CD4-positive, alpha-beta memory T cell (primary cell): ENCODE results near the gene PPFIA1. TPM values are rescaled to one million over a fixed set of nuclear protein-coding genes. Genes with fewer than 3 reads are reported as not detected.
A peak's percentile ranks its signal among the peaks of the same experiment; 100 is the strongest.

Experiments used
- CTCF ChIA-PET: fragments of 350-600 bp; sonication (Branson Sonifier 250); formaldehyde crosslinking; loops from one replicate; lab custom pipeline; 2021; ENCODE audit warnings: inconsistent platforms; ENCODE audit not compliant: partially characterized antibody; lab: Charles Lee
- POLR2A ChIA-PET: fragments of 350-600 bp; sonication (Branson Sonifier 250); formaldehyde crosslinking; loops from one replicate; lab custom pipeline; 2021; ENCODE audit not compliant: partially characterized antibody; lab: Charles Lee
- DNase-seq, 5 donors: peaks; one replicate each; pipeline versions ENCODE4 v3.0.0 to v3.0.0-alpha.2; 2020 to 2022; ENCODE audit warnings: mixed read lengths in 1 of 5
- H3K27ac ChIP-seq: one replicate; pipeline ENCODE4 v1.7.0; 2013; ENCODE audit warnings: low read depth, low read length
- H3K27me3 ChIP-seq: 2 replicates; pipeline ENCODE4 v1.7.0; 2013; ENCODE audit warnings: mild to moderate bottlenecking, low read length, moderate library complexity; ENCODE audit not compliant: insufficient read depth
- H3K36me3 ChIP-seq: 2 replicates; pipeline ENCODE4 v1.7.0; 2013; ENCODE audit warnings: mild to moderate bottlenecking, low read length, moderate library complexity; ENCODE audit not compliant: insufficient read depth
- H3K4me1 ChIP-seq: 2 replicates; pipeline ENCODE4 v1.7.0; 2013; ENCODE audit warnings: mild to moderate bottlenecking, low read length, moderate library complexity; ENCODE audit not compliant: insufficient read depth
- H3K4me3 ChIP-seq, 2 donors: one replicate each; pipeline ENCODE4 v1.7.0; 2013; ENCODE audit warnings: low read length in 2 of 2, mild to moderate bottlenecking in 1 of 2
- H3K9me3 ChIP-seq, 2 donors: one replicate each; pipeline ENCODE4 v1.7.0; 2013; ENCODE audit warnings: low read length in 2 of 2, control low read depth in 1 of 2; ENCODE audit not compliant: control insufficient read depth in 1 of 2
- H3K27ac Mint-ChIP-seq, 7 donors: one replicate each; pipeline ENCODE4 v1.8.0; 2020 to 2021; ENCODE audit warnings: mixed read lengths in 7 of 7, mild to moderate bottlenecking in 6 of 7, inconsistent platforms in 3 of 7, moderate library complexity in 3 of 7
- H3K27me3 Mint-ChIP-seq, 2 donors: one replicate each; pipeline ENCODE4 v1.8.0; 2020 to 2021; ENCODE audit warnings: mixed read lengths in 2 of 2
- H3K36me3 Mint-ChIP-seq, 2 donors: one replicate each; pipeline ENCODE4 v1.8.0; 2020 to 2021; ENCODE audit warnings: mixed read lengths in 2 of 2, inconsistent platforms in 1 of 2, mild to moderate bottlenecking in 1 of 2
- H3K4me1 Mint-ChIP-seq, 4 donors: one replicate each; pipeline ENCODE4 v1.8.0; 2020 to 2021; ENCODE audit warnings: mixed read lengths in 4 of 4, mild to moderate bottlenecking in 1 of 4
- H3K4me3 Mint-ChIP-seq, 8 donors: one replicate each; pipeline ENCODE4 v1.8.0; 2020 to 2021; ENCODE audit warnings: mixed read lengths in 8 of 8, mild to moderate bottlenecking in 7 of 8, moderate library complexity in 6 of 8, inconsistent platforms in 3 of 8
- H3K9me3 Mint-ChIP-seq, 8 donors: one replicate each; pipeline ENCODE4 v1.8.0; 2020 to 2021; ENCODE audit warnings: mixed read lengths in 8 of 8, mild to moderate bottlenecking in 5 of 8, inconsistent platforms in 3 of 8, moderate library complexity in 1 of 8
- intact Hi-C: fragments of 100-400 bp; cut with micrococcal nuclease; formaldehyde crosslinking; loops from one replicate; pipeline ENCODE4 v1.15.1; 2023
- polyA plus RNA-seq, 2 donors: library from polyadenylated mRNA; unstranded; fragments of 300-500 nt; fragmentation: Illumina TruSeq; gene quantifications; one replicate each; pipeline ENCODE4 v1.2.3, GENCODE V29; 2021
- total RNA-seq, 2 experiments: library from RNA; stranded (reverse); gene quantifications; one replicate each; pipeline ENCODE4 v1.2.3, GENCODE V29; 2021

The PPFIA1 gene
- total and polyA plus RNA-seq, 4 experiments from 2014 or later: 4.3 to 54.8 (median 35.8) TPM

DNA sequence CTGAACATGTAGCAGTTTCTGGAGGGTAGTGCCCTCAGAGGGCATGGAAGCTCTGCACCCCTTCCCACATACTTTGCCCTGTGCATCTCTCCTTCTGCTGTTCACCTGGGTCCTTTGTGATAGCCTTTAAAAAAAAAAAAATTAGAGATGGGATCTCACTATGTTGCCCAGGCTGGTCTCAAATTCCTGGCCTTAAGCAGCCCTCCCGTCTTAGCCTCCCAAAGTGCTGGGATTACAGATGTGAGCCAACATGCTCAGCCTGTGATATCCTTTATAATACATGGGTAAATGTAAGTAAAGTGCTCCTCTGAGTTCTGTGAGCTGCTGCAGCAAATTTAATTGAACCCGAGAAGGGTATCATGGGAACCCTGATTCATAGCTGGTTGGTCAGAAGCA, 33.7 kb downstream of the PPFIA1 start:
- Histone ChIP-seq H3K27ac (no peak overlapping the region), H3K27me3 (no peaks in the 10 kb centered on the region), H3K36me3 (peaks cover 22% of the 10 kb centered on the region), H3K4me3 (no peak overlapping the region), H3K9me3 (no peaks in the 10 kb centered on the region), H3K4me1 (no peaks in the 10 kb centered on the region)
- no peak for DNase-seq
- CTCF ChIA-PET: no interaction called here
- H3K27ac Mint-ChIP-seq: peak overlapping the region in 1 of 7 donors; percentile 30
- intact Hi-C loops: no loop called here
- H3K4me3 Mint-ChIP-seq: no peak overlapping the region
- H3K27me3 Mint-ChIP-seq: no peaks in the 10 kb centered on the region
- H3K9me3 Mint-ChIP-seq: no peaks in the 10 kb centered on the region
- peaks cover 25 to 32% of the 10 kb centered on the region in 2 donors for H3K36me3 Mint-ChIP-seq
- peaks cover 0 to 8% (median 2%) of the 10 kb centered on the region in 4 donors for H3K4me1 Mint-ChIP-seq
- POLR2A ChIA-PET: no interaction called here

DNA sequence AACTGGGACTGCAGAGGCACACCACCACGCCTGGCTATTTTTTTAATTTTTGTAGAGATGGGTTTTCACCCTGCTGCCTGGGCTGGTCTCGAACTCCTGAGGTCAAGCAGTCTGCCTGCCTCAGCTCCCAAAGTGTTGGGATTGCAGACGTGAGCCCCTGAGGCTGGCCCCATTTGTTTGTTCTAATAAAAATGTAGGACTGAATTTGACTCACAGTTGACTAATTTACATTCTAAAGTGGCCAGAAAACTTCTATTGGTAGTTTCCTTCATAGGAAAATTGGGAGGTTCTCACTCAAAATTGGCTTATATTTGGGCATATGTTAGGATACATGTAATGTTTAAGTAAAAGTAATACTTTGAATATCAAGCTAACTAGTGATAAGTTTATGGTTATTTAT, 35.0 kb downstream of the PPFIA1 start:
- H3K27me3 Mint-ChIP-seq: no peaks in the 10 kb centered on the region
- H3K27ac ChIP-seq: no peak overlapping the region
- peaks cover 18% of the 10 kb centered on the region for H3K36me3 ChIP-seq
- peaks cover 0 to 4% (median 0%) of the 10 kb centered on the region in 4 donors for H3K4me1 Mint-ChIP-seq
- H3K36me3 Mint-ChIP-seq: peaks cover 20 to 37% of the 10 kb centered on the region in 2 donors
- ChIA-PET CTCF (no interaction called here), POLR2A (no interaction called here)
- DNase-seq: no peak
- no peaks in the 10 kb centered on the region for H3K9me3 Mint-ChIP-seq
- no peak overlapping the region for H3K27ac Mint-ChIP-seq
- H3K4me3 ChIP-seq: no peak overlapping the region
- H3K27me3 ChIP-seq: no peaks in the 10 kb centered on the region
- intact Hi-C loops: no loop called here
- H3K9me3 ChIP-seq: no peaks in the 10 kb centered on the region
- H3K4me1 ChIP-seq: no peaks in the 10 kb centered on the region
- no peak overlapping the region for H3K4me3 Mint-ChIP-seq

DNA sequence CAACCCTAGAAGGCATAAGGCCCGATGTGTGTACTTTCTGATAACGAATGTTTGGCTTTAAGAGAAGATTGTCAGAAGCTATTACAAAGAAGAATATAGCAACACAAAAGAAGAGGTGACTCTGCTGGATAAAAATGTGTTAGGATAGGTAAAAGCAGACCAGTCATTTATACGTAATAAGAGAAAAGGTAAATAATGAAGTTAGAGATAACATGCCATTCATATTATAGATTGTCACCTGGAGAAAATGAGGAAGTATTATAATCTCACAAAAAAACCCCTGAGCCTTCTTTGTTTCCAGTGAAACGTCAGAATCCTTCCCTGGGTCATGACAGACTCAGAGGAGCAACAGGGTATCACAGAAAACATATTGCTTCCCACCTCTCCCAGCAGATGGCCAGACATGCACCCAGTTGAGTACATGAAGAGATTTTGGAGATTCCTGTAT, 36.1 kb downstream of the PPFIA1 start:
- H3K27me3 Mint-ChIP-seq: no peaks in the 10 kb centered on the region
- CTCF ChIA-PET: no interaction called here
- peak overlapping the region in 1 of 7 donors; percentile 17 for H3K27ac Mint-ChIP-seq
- peaks cover 0 to 7% (median 3%) of the 10 kb centered on the region in 4 donors for H3K4me1 Mint-ChIP-seq
- H3K27me3 ChIP-seq: no peaks in the 10 kb centered on the region
- no peak overlapping the region for H3K4me3 Mint-ChIP-seq
- H3K9me3 ChIP-seq: no peaks in the 10 kb centered on the region
- POLR2A ChIA-PET: no interaction called here
- no peaks in the 10 kb centered on the region for H3K9me3 Mint-ChIP-seq
- H3K27ac ChIP-seq: no peak overlapping the region
- H3K4me3 ChIP-seq: no peak overlapping the region
- H3K4me1 ChIP-seq: no peaks in the 10 kb centered on the region
- H3K36me3 Mint-ChIP-seq: peaks cover 23 to 40% of the 10 kb centered on the region in 2 donors
- intact Hi-C loops: no loop called here
- DNase-seq: no peak
- peaks cover 11% of the 10 kb centered on the region for H3K36me3 ChIP-seq

DNA sequence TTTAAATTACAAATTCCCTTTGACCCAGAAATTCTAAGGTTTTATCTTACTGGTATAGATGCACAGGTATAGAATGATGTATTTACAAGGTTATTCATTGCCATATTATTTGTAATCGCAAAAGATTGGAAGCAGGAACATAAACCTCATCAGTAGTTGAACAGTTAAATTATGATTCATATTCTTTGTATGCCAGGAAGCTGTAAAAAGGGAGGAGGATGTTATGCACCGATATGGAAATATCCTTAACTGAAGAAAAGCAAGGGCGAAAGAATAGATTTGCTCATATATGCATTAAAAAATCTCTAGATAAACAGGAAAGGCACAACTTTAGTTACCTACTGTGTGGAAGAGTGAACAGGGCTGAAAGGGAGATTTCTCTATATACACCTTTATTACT, 36.7 kb downstream of the PPFIA1 start:
- H3K27me3 ChIP-seq: no peaks in the 10 kb centered on the region
- H3K4me3 ChIP-seq: no peak overlapping the region
- Mint-ChIP-seq H3K9me3 (no peaks in the 10 kb centered on the region), H3K4me3 (no peak overlapping the region), H3K27me3 (no peaks in the 10 kb centered on the region), H3K36me3 (peaks cover 23 to 34% of the 10 kb centered on the region in 2 donors), H3K4me1 (peaks cover 0 to 5% (median 2%) of the 10 kb centered on the region in 4 donors), H3K27ac (peak overlapping the region in 1 of 7 donors; percentile 19)
- ChIA-PET POLR2A (no interaction called here), CTCF (no interaction called here)
- H3K27ac ChIP-seq: no peak overlapping the region
- no peaks in the 10 kb centered on the region for H3K4me1 ChIP-seq
- peaks cover 6% of the 10 kb centered on the region for H3K36me3 ChIP-seq
- no peaks in the 10 kb centered on the region for H3K9me3 ChIP-seq
- no peak for DNase-seq
- intact Hi-C loops: no loop called here

DNA sequence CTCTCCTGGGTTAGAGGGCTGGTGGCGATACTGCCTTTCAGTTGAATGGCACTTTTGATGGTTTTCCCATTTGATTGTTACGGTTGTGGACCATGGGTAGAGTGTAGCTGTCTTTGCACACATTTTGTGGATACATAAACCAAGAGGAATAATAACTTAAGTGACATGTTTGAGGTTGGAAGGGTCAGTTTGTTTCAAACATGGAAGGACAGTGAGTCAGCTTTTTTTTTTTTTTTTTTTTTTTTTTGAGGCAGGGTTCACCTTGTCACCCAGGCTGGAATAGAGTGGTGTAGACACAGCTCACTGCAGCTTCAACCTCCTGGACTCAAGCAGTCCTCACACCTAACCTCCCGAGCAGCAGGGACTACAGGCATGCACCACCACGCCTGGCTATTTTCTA, 41.1 kb downstream of the PPFIA1 start:
- Mint-ChIP-seq H3K4me1 (peaks cover 9 to 23% (median 18%) of the 10 kb centered on the region in 4 donors), H3K9me3 (no peaks in the 10 kb centered on the region), H3K27ac (no peak overlapping the region), H3K27me3 (no peaks in the 10 kb centered on the region), H3K4me3 (peak overlapping the region in 1 of 8 donors; percentile 17), H3K36me3 (peaks cover 31 to 33% of the 10 kb centered on the region in 2 donors)
- no peaks in the 10 kb centered on the region for H3K4me1 ChIP-seq
- H3K27me3 ChIP-seq: no peaks in the 10 kb centered on the region
- ChIA-PET CTCF (no interaction called here), POLR2A (no interaction called here)
- H3K27ac ChIP-seq: no peak overlapping the region
- no peaks in the 10 kb centered on the region for H3K36me3 ChIP-seq
- H3K4me3 ChIP-seq: no peak overlapping the region
- no peaks in the 10 kb centered on the region for H3K9me3 ChIP-seq
- intact Hi-C loops: no loop called here
- DNase-seq: no peak

DNA sequence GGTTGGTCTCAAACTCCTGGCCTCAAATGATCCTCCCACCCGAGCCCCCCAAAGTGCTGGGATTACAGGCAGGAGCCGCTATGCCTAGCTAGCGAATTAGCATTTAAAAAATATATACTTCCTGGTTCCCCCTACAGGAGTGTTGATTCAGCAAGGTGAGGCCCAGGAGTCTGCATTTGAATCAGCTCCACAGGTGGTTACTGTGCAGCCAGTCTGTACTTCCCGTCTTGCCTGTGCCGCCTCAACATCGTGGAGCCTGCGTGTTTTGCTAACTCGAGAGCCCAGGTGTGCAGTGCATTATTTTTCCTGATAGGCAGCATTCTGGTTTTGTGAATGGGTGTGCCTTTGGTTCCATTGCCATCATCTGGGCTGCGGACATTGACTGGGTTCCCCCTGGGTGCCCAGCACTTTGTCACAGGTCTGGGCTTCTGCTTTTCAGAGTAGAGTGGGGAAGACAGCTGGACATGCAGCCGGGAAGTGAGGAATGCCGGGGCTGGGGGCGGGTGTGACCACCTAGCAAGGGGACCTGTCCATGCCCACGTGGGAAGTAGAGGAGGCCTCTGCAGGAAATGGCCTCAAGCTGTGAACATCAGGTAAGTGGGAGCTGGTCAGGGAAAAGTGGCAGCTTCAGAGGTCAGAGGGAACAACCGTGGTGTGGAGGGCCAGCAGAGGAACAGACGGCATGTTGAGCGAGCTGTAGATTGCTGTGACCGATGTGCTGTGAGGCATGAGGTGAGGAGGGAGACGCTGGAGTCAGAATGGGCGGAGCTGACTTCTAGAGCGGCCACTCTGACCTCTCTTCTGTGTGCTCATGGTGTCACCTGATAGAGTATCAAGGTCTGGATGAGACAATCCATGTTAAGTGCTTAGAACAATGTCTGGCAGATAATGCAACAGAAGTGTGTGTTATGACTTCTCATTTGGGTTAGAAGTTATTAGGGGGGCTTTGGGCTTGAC, 42.2 kb downstream of the PPFIA1 start:
- H3K27me3 ChIP-seq: no peaks in the 10 kb centered on the region
- H3K36me3 ChIP-seq: no peaks in the 10 kb centered on the region
- intact Hi-C loops: no loop called here
- Mint-ChIP-seq H3K36me3 (peaks cover 25 to 26% of the 10 kb centered on the region in 2 donors), H3K27me3 (no peaks in the 10 kb centered on the region), H3K4me1 (peaks cover 9 to 23% (median 19%) of the 10 kb centered on the region in 4 donors), H3K9me3 (no peaks in the 10 kb centered on the region), H3K4me3 (peak overlapping the region in 1 of 8 donors; percentile 2), H3K27ac (peak overlapping the region in 2 of 7 donors; percentile 17 to 50)
- H3K4me1 ChIP-seq: no peaks in the 10 kb centered on the region
- ChIA-PET POLR2A (no interaction called here), CTCF (no interaction called here)
- no peak for DNase-seq
- no peak overlapping the region for H3K4me3 ChIP-seq
- no peaks in the 10 kb centered on the region for H3K9me3 ChIP-seq
- no peak overlapping the region for H3K27ac ChIP-seq

DNA sequence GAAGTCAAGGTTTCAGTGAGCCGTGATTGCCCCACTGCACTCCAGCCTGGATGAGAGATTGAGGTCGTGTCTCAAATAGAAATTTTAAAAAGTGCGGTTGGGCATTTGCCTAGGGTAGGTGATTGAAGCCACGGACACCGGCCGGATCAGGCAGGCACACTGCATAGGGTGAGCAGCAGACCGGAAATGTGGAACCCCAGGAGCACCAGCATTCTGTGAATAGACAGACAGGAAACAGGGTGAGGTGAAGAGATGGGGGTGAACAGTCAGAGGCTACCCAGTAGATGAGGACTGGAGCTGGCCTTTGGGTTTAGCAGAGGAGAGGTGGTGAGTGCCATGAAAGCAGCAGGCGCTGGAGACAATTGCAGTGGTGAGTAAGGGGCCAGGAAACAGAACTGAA, 43.5 kb downstream of the PPFIA1 start:
- no peak overlapping the region for H3K27ac ChIP-seq
- CTCF ChIA-PET: no interaction called here

More for the DNA sequence above, 43.5 kb downstream of the PPFIA1 start:
- DNase-seq: no peak
- peaks cover 23 to 26% of the 10 kb centered on the region in 2 donors for H3K36me3 Mint-ChIP-seq
- POLR2A ChIA-PET: no interaction called here
- H3K27me3 Mint-ChIP-seq: no peaks in the 10 kb centered on the region
- intact Hi-C loops: no loop called here
- peaks cover 9 to 23% (median 19%) of the 10 kb centered on the region in 4 donors for H3K4me1 Mint-ChIP-seq
- H3K4me3 Mint-ChIP-seq: no peak overlapping the region
- no peaks in the 10 kb centered on the region for H3K9me3 ChIP-seq
- peak overlapping the region in 4 of 7 donors; percentile 10 to 63 (median 42) for H3K27ac Mint-ChIP-seq
- H3K36me3 ChIP-seq: no peaks in the 10 kb centered on the region
- H3K4me3 ChIP-seq: no peak overlapping the region
- no peaks in the 10 kb centered on the region for H3K4me1 ChIP-seq
- H3K27me3 ChIP-seq: no peaks in the 10 kb centered on the region
- no peaks in the 10 kb centered on the region for H3K9me3 Mint-ChIP-seq
